ENCODE measurements around the gene PRCP. TPM values are rescaled to one million over a fixed set of nuclear protein-coding genes. Genes with fewer than 3 reads are reported as not detected.
A peak's percentile ranks its signal among the peaks of the same experiment; 100 is the strongest.
"Not testable (repeated sequence)": the region's sequence is repeated elsewhere in the genome, so short reads cannot be mapped to it uniquely, and the experiment has no call there.

PRCP gene
- total RNA-seq, 3 donors from 2014 or later = 29.6 to 35.6 (median 30.8) TPM

DNA sequence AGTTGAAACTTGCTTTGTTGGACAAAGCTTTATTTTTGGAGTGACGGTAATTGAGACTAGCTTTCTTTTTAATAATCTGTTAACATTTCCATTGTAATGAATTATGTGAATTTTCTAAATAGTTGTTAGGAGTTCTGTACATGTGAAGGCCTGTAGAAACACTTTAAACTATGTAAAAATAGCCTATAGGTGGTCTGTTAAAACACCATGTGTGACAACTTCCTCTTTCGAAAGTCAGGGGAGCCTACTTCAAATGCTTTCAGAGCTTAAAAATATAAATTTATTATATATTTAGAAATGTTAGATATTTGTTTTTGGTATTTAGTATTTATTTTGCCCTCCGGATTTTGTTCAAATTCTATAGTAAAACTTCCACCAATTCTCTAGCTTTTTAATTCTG is 30.0 kb upstream of the PRCP start:
- TF ChIP-seq, protein P1, sequence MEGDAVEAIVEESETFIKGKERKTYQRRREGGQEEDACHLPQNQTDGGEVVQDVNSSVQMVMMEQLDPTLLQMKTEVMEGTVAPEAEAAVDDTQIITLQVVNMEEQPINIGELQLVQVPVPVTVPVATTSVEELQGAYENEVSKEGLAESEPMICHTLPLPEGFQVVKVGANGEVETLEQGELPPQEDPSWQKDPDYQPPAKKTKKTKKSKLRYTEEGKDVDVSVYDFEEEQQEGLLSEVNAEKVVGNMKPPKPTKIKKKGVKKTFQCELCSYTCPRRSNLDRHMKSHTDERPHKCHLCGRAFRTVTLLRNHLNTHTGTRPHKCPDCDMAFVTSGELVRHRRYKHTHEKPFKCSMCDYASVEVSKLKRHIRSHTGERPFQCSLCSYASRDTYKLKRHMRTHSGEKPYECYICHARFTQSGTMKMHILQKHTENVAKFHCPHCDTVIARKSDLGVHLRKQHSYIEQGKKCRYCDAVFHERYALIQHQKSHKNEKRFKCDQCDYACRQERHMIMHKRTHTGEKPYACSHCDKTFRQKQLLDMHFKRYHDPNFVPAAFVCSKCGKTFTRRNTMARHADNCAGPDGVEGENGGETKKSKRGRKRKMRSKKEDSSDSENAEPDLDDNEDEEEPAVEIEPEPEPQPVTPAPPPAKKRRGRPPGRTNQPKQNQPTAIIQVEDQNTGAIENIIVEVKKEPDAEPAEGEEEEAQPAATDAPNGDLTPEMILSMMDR (IDR thresholded peaks at IDR 0.05) = no peak
- no peaks in the 10 kb centered on the region for H3K9me3 ChIP-seq
- no peak for ATAC-seq
- DNase-seq = no peak
- no peak overlapping the region for H3K4me3 ChIP-seq
- intact Hi-C loops (cut with DNase I, micrococcal nuclease) = no loop called here
- H3K4me1 ChIP-seq (ENCODE audit: low read depth) = peaks cover 4% of the 10 kb centered on the region
- no peaks in the 10 kb centered on the region for H3K36me3 ChIP-seq (ENCODE audit: low read depth)

DNA sequence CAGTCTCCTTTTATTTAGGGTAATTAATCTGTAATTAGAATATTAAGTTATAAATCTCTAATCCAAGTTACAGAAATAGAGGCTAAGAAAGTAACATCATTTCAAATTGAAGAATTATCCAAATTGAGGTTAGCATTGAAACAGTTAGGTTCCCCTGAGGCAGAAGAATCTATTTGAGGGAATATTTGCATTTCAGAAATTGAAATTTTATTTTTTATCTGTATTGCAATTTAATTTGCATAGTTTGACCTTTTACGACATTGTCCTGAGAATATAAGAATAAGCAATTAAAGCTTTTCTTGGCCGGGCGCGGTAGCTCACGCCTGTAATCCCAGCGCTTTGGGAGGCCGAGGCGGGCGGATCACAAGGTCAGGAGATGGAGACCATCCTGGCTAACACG is 28.9 kb upstream of the PRCP start:
- no peak for DNase-seq
- Histone ChIP-seq H3K36me3 (ENCODE audit: low read depth) (no peaks in the 10 kb centered on the region), H3K4me3 (no peak overlapping the region), H3K4me1 (ENCODE audit: low read depth) (peaks cover 4% of the 10 kb centered on the region), H3K9me3 (no peaks in the 10 kb centered on the region)
- intact Hi-C loops (cut with DNase I, micrococcal nuclease) = no loop called here
- no peak for ATAC-seq
- TF ChIP-seq, protein P1 (IDR thresholded peaks at IDR 0.05) = no peak

DNA sequence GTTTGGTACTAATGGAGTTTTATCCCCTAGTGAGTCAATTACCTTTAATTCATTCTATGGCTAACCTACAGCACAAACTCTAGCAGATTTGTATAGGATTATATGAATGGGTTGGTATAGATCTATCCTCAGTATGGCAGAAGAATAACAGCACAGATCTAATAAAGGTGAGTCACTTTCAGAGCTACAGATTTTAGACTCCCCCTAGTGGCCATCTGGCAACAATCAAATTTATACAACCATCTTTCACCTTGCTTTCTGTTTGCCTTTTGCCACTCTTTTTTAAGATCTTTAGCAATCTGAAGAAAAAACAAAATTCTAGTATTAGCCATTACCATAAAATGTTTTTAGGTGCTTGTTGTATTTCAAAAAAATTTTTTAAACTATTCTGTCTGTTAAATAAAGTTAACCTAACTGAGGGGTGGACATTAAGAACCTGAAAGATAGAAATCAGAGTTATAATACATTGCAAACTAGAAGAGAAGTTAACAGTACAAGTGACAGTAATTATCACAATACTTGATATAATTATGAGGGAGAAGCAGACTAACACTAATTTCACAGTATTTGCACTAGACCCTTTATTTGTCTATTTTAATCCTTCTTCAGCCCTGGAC is 27.1 kb upstream of the PRCP start:
- Histone ChIP-seq H3K4me1 (ENCODE audit: low read depth) (peaks cover 4% of the 10 kb centered on the region), H3K9me3 (no peaks in the 10 kb centered on the region), H3K36me3 (ENCODE audit: low read depth) (no peaks in the 10 kb centered on the region), H3K4me3 (no peak overlapping the region)
- TF ChIP-seq, protein P1 (IDR thresholded peaks at IDR 0.05) = peak; percentile 81
- peak in 1 of 3 donors; percentile 61 for DNase-seq
- intact Hi-C loops (cut with DNase I, micrococcal nuclease) = loop anchor here in 1 of 2 donors (2.0 kb wide), 1 partner anchor 61 kb away; no protein-coding TSS in a partner anchor
- peak; percentile 91 for ATAC-seq

DNA sequence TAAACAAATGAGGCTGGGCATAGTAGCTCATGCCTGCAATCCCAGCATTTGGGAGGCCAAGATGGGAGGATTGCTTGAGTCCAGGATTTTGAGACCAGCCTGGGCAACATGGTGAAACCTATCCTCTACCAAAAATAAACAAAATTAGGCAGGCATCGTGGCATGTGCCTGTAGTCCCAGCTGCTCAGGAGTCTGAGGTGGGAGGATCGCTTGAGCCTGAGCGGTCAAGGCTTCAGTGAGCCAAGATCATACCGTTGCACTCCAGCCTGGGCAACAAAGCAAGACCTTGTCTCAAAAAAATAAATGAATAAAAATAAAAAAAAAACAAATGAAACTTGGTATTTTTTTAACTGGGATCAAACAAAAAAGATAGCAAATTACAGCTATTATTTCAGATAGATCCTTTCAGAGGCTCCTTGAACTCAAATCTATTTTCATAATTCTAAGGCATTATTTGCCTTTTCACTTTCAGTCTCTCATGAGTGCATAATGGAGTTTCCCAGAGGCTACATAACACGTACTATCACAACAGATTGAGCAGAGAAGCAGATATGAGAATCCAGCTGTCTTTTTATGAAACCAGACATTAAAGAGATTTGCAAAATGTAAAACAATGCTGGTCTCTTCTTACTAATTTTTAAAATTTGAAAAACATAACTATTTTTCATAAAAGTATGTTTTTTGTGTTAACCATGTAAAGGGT is 24.4 kb upstream of the PRCP start:
- TF ChIP-seq, protein P1 (IDR thresholded peaks at IDR 0.05) = no peak
- intact Hi-C loops (cut with DNase I, micrococcal nuclease) = no loop called here
- no peaks in the 10 kb centered on the region for H3K36me3 ChIP-seq (ENCODE audit: low read depth)
- peaks cover 4% of the 10 kb centered on the region for H3K4me1 ChIP-seq (ENCODE audit: low read depth)
- no peak overlapping the region for H3K4me3 ChIP-seq
- ATAC-seq (no peak), DNase-seq (no peak)
- no peaks in the 10 kb centered on the region for H3K9me3 ChIP-seq

DNA sequence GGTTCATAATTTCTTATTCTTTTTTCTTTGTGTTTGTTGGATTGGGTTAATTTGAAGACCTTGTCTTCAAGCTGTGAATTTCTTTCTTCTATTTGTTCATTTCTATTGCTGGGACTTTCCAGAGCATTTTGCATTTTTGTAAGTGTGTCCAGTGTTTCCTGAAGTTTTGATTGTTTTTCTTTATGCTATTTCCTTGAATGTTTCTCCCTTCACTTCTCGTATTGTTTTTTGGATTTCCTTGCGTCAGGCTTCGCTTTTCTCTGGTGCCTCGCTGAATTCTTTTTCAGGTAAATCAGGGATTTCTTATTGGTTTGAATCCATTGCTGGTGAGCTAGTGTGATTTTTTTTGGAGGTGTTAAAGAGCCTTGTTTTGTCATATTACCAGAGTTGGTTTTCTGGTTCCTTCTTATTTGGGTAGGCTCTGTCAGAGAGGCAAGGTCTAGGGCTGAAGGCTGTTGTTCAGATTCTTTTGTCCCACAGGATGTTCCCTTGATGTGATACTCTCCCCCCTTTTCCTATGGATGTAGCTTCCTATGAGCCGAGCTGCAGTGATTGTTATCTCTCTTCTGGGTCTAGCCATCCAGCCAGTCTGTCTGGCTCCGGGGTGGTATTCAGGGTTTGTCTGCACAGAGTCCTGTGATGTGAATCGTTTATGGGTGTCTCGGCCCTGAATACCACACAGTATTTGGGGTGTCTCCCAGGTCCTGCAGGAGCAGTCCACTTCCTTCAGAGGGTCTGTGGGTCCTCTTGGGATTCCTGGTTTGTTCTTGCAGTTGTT is 22.4 kb upstream of the PRCP start:
- ATAC-seq; H3K4me3 ChIP-seq; H3K9me3 ChIP-seq; H3K4me1 ChIP-seq (ENCODE audit: low read depth); intact Hi-C loops (cut with DNase I, micrococcal nuclease); H3K36me3 ChIP-seq (ENCODE audit: low read depth); DNase-seq: not testable (repeated sequence)

DNA sequence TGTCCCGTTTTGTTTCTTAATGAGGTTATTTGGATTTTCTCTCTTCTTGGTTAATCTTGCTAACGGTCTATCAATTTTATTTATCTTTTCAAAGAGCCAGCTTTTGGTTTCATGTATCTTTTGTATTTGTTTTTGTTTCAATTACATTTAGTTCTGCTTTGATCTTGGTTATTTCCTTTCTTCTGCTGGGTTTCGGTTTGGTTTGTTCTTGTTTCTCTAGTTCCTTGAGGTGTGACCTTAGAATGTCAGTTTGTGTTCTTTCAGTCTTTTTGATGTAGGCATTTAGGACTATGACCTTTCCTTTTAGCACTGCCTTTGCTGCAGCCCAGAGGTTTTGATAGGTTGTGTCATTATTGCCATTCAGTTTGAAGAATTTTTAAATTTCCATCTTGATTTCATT is 20.0 kb upstream of the PRCP start:
- H3K4me3 ChIP-seq = peak overlapping the region; percentile 5
- ATAC-seq; intact Hi-C loops (cut with DNase I, micrococcal nuclease); H3K36me3 ChIP-seq (ENCODE audit: low read depth); H3K4me1 ChIP-seq (ENCODE audit: low read depth); DNase-seq; H3K9me3 ChIP-seq: not testable (repeated sequence)

DNA sequence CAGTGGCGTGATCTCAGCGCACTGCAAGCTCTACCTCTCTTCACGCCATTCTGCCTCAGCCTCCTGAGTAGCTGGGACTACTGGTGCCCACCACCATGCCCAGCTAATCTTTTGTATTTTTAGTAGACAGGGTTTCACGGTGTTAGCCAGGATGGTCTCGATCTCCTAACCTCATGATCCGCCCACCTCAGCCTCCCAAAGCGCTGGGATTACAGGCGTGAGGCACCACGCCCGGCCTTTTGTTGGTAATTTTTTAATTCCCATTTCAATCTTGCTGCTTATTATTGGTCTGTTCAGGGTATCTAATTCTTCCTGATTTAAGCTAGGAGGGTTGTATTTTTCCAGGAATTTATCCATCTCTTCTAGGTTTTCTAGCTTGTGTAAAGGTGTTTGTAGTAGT is 19.6 kb upstream of the PRCP start:
- H3K4me3 ChIP-seq; H3K36me3 ChIP-seq (ENCODE audit: low read depth); intact Hi-C loops (cut with DNase I, micrococcal nuclease); ATAC-seq; DNase-seq; H3K9me3 ChIP-seq; H3K4me1 ChIP-seq (ENCODE audit: low read depth): not testable (repeated sequence)
